GM06990 (cell line): ENCODE results near the gene FN1.

Source experiments
- DNase-seq: peaks from one replicate; pipeline ENCODE4 v3.0.0-alpha.2; 2011; ENCODE audit not compliant: insufficient read length; ENCODE audit errors: extremely low read depth
- H3K27me3 ChIP-seq: replicated peaks from 2 replicates; pipeline ENCODE4 v1.6.0; 2011; ENCODE audit warnings: low read length; ENCODE audit not compliant: control insufficient read depth, insufficient read depth
- H3K36me3 ChIP-seq: 2 replicates; pipeline ENCODE4 v1.5.1; 2011; ENCODE audit warnings: low read length; ENCODE audit not compliant: control insufficient read depth, insufficient read depth
- H3K4me3 ChIP-seq: replicated peaks from 2 replicates; pipeline ENCODE4 v1.5.1; 2011; ENCODE audit warnings: low read depth, mild to moderate bottlenecking, control low read depth, low read length
- CTCF ChIP-seq: IDR thresholded peaks from 2 replicates; pipeline ENCODE4 v1.5.1; 2011; ENCODE audit warnings: low read length, control low read depth, mild to moderate bottlenecking, inconsistent platforms; ENCODE audit not compliant: insufficient read depth, poor library complexity, severe bottlenecking

Gene FN1

GRCh38 chr2:215320679-215321078 lies 115.2 kb downstream of the FN1 start:
- peaks cover 4% of the 10 kb centered on the region for H3K36me3 ChIP-seq
- no peaks in the 10 kb centered on the region for H3K27me3 ChIP-seq
- TF ChIP-seq CTCF: no peak
- H3K4me3 ChIP-seq: no peak overlapping the region
- DNase-seq: no peak

GRCh38 chr2:215320102-215320501 lies 115.8 kb downstream of the FN1 start:
- TF ChIP-seq CTCF: no peak
- no peak for DNase-seq
- no peaks in the 10 kb centered on the region for H3K27me3 ChIP-seq
- H3K4me3 ChIP-seq: no peak overlapping the region
- H3K36me3 ChIP-seq: peaks cover 4% of the 10 kb centered on the region

GRCh38 chr2:215319500-215319899 lies 116.4 kb downstream of the FN1 start:
- no peak for DNase-seq
- H3K36me3 ChIP-seq: peaks cover 4% of the 10 kb centered on the region
- H3K4me3 ChIP-seq: no peak overlapping the region
- no peaks in the 10 kb centered on the region for H3K27me3 ChIP-seq
- TF ChIP-seq CTCF: no peak

- DNase-seq: no peak
- no peak overlapping the region for H3K4me3 ChIP-seq
- no peaks in the 10 kb centered on the region for H3K27me3 ChIP-seq
- peaks cover 5% of the 10 kb centered on the region; the same call in 1 of the 2 replicates for H3K36me3 ChIP-seq
- no peak for TF ChIP-seq CTCF
Observed at GRCh38 chr2:215316336-215316735, 119.5 kb downstream of the FN1 start.

- DNase-seq: no peak
- no peak for TF ChIP-seq CTCF
- H3K36me3 ChIP-seq: peaks cover 4% of the 10 kb centered on the region; the same call in 1 of the 2 replicates
Observed at GRCh38 chr2:215315301-215315700, 120.6 kb downstream of the FN1 start.

GRCh38 chr2:215314896-215315295 lies 121.0 kb downstream of the FN1 start:
- Histone ChIP-seq H3K36me3 (peaks cover 4% of the 10 kb centered on the region; the same call in 1 of the 2 replicates), H3K27me3 (no peaks in the 10 kb centered on the region), H3K4me3 (no peak overlapping the region)
- no peak for DNase-seq
- TF ChIP-seq CTCF: no peak

More at GRCh38 chr2:215315301-215315700, 120.6 kb downstream of the FN1 start:
- no peaks in the 10 kb centered on the region for H3K27me3 ChIP-seq
- H3K4me3 ChIP-seq: no peak overlapping the region
